Kidney (tissue), 14 donors: Measurements from ENCODE around the gene LAMB3. TPM values are rescaled to one million over a fixed set of nuclear protein-coding genes. Genes with fewer than 3 reads are reported as not detected.

Experiments used
- DNase-seq, 5 donors: peaks; one replicate each; pipeline ENCODE4 v3.0.0-alpha.2; 2013 to 2020
- FAIRE-seq: peaks from 2 replicates; lab custom pipeline; 2012; peaks lifted over from hg19 to GRCh38; lab: Jason Lieb, UNC
- H3K27ac ChIP-seq, 2 donors: one replicate each; pipeline ENCODE4 v1.7.0; 2013; ENCODE audit warnings: low read depth in 2 of 2, low read length in 2 of 2, inconsistent platforms in 1 of 2
- H3K27me3 ChIP-seq: one replicate; pipeline ENCODE4 v1.7.1; 2013; ENCODE audit warnings: low read length, inconsistent platforms; ENCODE audit not compliant: control insufficient read depth, insufficient read depth
- H3K36me3 ChIP-seq, 3 donors: one replicate each; pipeline versions ENCODE4 v1.7.0 to v1.7.1; 2013; ENCODE audit warnings: low read length in 3 of 3, control low read depth in 1 of 3, inconsistent platforms in 1 of 3; ENCODE audit not compliant: insufficient read depth in 3 of 3, control insufficient read depth in 2 of 3
- H3K4me1 ChIP-seq, 3 donors: one replicate each; pipeline versions ENCODE4 v1.7.0 to v1.7.1; 2013; ENCODE audit warnings: low read length in 3 of 3, inconsistent platforms in 1 of 3, low read depth in 1 of 3; ENCODE audit not compliant: control insufficient read depth in 2 of 3, insufficient read depth in 2 of 3
- H3K4me3 ChIP-seq, 3 donors: one replicate each; pipeline versions ENCODE4 v1.7.0 to v1.8.1; 2013; ENCODE audit warnings: low read length in 3 of 3, control low read depth in 1 of 3, inconsistent platforms in 1 of 3
- H3K9ac ChIP-seq, 3 donors: one replicate each; pipeline versions ENCODE4 v1.7.0 to v1.7.1; 2013; ENCODE audit warnings: low read length in 3 of 3, control low read depth in 1 of 3, inconsistent platforms in 1 of 3
- H3K9me3 ChIP-seq, 3 donors: one replicate each; pipeline versions ENCODE4 v1.7.0 to v1.7.1; 2013; ENCODE audit warnings: low read length in 3 of 3, control low read depth in 1 of 3, inconsistent platforms in 1 of 3; ENCODE audit not compliant: control insufficient read depth in 2 of 3, insufficient read depth in 1 of 3
- intact Hi-C: fragments of 100-400 bp; cut with DNase I; formaldehyde crosslinking; loops from one replicate; pipeline ENCODE4 v1.11.1; 2022
- polyA plus RNA-seq: library from polyadenylated mRNA; stranded (reverse); fragments of 350-450 nt; fragmentation: Illumina TruSeq; extraction: RNeasy Lipid Tissue Mini Kit (QIAGEN cat#74804); gene quantifications from one replicate; pipeline ENCODE4 v1.2.3, GENCODE V29; 2014; ENCODE audit warnings: low read depth, low replicate concordance; ENCODE audit not compliant: insufficient read depth
- total RNA-seq: library from RNA; stranded (reverse); fragmentation: NEBNext Ultra II Directional; extraction: Animal tissue kit (Norgen Biotek cat#: 25700); gene quantifications from one replicate; pipeline ENCODE4 v1.2.1, GENCODE V29; 2021
- TF ChIP-seq, protein P1 (sequence below): IDR thresholded peaks from 3 replicates; pipeline ENCODE4 v1.5.1; 2012; ENCODE audit warnings: mild to moderate bottlenecking, moderate library complexity, borderline replicate concordance; ENCODE audit not compliant: insufficient read depth; ENCODE audit errors: extremely low read depth
- donor health status: control.
- donor health status: control.
- donor health status: control.
- donor health status: control.
- donor health status: control.
- donor health status: DM: yes; HTN: yes; CAD: no.
- donor health status: Normal renal cell carcinoma (clear cell type).

LAMB3 gene
- total and polyA plus RNA-seq, 2 donors from 2014 or later: 2.5 to 59.7 TPM

DNA sequence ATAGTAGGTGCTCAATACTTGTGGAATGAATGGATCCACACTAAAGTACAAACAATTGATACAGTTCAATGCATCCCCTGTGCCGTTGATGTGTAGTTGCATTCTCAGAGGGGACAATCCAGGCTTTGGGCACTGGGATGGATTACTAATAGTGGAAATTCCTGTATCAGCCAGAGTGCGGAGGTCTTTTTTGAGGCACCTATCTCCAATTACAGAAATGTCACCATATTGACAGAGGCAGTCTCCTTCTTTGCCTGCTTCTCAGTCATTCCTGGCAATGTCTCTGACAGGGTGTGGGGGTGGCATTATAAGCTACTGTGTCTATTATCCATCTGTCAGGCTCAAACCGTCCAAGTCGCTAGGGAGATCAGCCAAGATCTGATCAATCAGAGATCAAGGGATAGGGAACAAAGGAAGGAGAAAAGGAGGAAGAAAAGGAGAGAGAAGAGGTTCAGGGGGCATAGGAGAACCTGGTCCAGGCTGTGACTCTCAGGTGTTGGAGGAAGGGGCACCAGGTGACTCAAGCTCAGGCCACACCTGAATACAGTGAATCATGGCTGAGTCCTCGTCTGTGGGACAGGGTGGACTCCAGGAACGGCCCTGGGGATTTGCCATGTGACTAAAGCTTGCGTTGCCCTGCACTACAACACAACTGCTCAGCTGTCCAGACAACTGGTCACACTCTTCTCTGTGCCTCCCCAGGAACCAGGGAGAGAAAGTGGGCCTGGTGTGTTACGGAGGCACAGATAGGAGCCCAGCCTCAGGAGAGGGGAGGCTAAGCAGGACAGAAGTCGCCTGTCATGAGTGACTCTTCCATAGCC lies 3.4 kb upstream of the LAMB3 start:
- Histone ChIP-seq H3K4me1 (peaks cover 0 to 21% (median 21%) of the 10 kb centered on the region in 3 donors), H3K9me3 (no peaks in the 10 kb centered on the region), H3K4me3 (no peak overlapping the region), H3K27ac (no peak overlapping the region), H3K9ac (no peak overlapping the region), H3K36me3 (no peaks in the 10 kb centered on the region), H3K27me3 (no peaks in the 10 kb centered on the region)
- DNase-seq (no peak), FAIRE-seq (no peak)
- TF ChIP-seq, protein P1, sequence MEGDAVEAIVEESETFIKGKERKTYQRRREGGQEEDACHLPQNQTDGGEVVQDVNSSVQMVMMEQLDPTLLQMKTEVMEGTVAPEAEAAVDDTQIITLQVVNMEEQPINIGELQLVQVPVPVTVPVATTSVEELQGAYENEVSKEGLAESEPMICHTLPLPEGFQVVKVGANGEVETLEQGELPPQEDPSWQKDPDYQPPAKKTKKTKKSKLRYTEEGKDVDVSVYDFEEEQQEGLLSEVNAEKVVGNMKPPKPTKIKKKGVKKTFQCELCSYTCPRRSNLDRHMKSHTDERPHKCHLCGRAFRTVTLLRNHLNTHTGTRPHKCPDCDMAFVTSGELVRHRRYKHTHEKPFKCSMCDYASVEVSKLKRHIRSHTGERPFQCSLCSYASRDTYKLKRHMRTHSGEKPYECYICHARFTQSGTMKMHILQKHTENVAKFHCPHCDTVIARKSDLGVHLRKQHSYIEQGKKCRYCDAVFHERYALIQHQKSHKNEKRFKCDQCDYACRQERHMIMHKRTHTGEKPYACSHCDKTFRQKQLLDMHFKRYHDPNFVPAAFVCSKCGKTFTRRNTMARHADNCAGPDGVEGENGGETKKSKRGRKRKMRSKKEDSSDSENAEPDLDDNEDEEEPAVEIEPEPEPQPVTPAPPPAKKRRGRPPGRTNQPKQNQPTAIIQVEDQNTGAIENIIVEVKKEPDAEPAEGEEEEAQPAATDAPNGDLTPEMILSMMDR: no peak
- intact Hi-C loops: no loop called here

DNA sequence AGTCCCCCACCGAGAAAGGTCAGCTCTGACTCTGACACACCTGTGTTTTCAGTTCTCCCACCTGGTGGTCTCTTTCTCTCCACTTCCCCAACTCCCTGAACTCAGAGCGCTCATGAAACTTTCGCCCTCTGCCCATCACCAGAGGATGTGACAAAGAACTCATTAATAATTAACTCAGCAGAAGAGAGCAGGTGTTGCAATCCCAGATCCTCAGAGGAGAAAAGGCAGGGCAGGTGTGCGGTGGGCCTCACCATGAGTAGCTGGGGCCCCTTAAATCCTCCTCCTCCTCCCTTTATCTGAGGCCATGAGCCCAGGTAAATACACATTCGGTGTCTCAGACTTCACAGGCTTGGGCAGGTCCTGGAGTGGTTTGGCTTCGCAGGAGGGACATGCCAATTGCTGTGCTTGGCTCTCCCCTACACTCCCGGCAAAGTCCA lies 1.7 kb upstream of the LAMB3 start:
- no peaks in the 10 kb centered on the region for H3K36me3 ChIP-seq
- H3K27me3 ChIP-seq: no peaks in the 10 kb centered on the region
- no peak overlapping the region for H3K4me3 ChIP-seq
- H3K4me1 ChIP-seq: peaks cover 0 to 26% (median 22%) of the 10 kb centered on the region in 3 donors
- H3K9ac ChIP-seq: no peak overlapping the region
- H3K9me3 ChIP-seq: no peaks in the 10 kb centered on the region
- peak overlapping the region; percentile 59 to 73 for H3K27ac ChIP-seq
- intact Hi-C loops: no loop called here
- FAIRE-seq (no peak), DNase-seq (peak in 1 of 5 donors; percentile 32)
- TF ChIP-seq, protein P1: no peak

DNA sequence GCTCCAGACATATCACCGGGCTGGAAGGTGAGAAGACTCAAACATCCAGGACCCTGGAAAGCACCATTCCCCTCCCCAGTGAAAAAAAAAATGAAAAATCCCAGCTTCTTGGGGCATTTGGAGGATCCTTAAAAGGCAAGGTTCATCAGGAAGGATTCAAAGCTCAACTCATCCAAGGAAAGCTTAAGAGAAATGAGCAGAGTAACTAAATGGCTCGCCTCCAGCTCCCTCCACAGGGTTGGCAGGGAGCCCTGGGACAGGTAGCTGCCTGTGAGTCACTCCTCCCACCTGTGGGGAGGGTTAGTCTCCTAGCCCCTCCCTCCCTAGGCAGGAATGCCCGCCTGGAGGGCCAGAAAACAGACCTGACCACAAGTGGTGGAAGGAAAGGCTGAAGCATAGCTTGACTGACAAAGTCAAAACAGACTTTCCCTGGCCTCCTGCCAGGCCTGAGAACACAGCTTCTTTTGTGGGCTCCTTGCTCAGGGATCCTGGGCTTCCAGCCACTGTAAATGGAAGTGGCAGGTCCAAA lies 712 bp upstream of the LAMB3 start:
- no peaks in the 10 kb centered on the region for H3K36me3 ChIP-seq
- no peak overlapping the region for H3K4me3 ChIP-seq
- FAIRE-seq (peak; percentile 97), DNase-seq (peak; percentile 72 to 96 (median 79))
- TF ChIP-seq, protein P1: no peak
- H3K9ac ChIP-seq: no peak overlapping the region
- H3K27me3 ChIP-seq: no peaks in the 10 kb centered on the region
- H3K27ac ChIP-seq: peak overlapping the region; percentile 59 to 73
- no peaks in the 10 kb centered on the region for H3K9me3 ChIP-seq
- intact Hi-C loops: no loop called here
- peaks cover 3 to 30% (median 24%) of the 10 kb centered on the region in 3 donors for H3K4me1 ChIP-seq
